Measurements from ENCODE around the gene CREB5.

Gene CREB5

GRCh38 chr7:28842769-28843295 lies 430.5 kb downstream of the CREB5 start:
- no peak for DNase-seq (ENCODE audit: low spot score)
- FAIRE-seq: no peak

GRCh38 chr7:28845106-28845505 lies 432.8 kb downstream of the CREB5 start:
- DNase-seq (ENCODE audit: low spot score) (no peak), FAIRE-seq (no peak)

- FAIRE-seq: no peak
- DNase-seq (ENCODE audit: low spot score): no peak
These were observed 434.9 kb downstream of the CREB5 start for GRCh38 chr7:28847176-28847575.

- FAIRE-seq (no peak), DNase-seq (ENCODE audit: low spot score) (no peak)
These were observed 435.4 kb downstream of the CREB5 start for GRCh38 chr7:28847681-28848080.

- FAIRE-seq: no peak
These were observed 436.6 kb downstream of the CREB5 start for GRCh38 chr7:28848906-28849305.

GRCh38 chr7:28850699-28851098 lies 438.4 kb downstream of the CREB5 start:
- no peak for FAIRE-seq
- DNase-seq (ENCODE audit: low spot score): no peak

More at GRCh38 chr7:28848906-28849305, 436.6 kb downstream of the CREB5 start:
- no peak for DNase-seq (ENCODE audit: low spot score)

GRCh38 chr7:28853150-28853549 lies 440.8 kb downstream of the CREB5 start:
- DNase-seq (ENCODE audit: low spot score): no peak

GRCh38 chr7:28853834-28854749 lies 441.8 kb downstream of the CREB5 start:
- DNase-seq (ENCODE audit: low spot score) (peak; percentile 57), FAIRE-seq (no peak)

More at GRCh38 chr7:28853150-28853549, 440.8 kb downstream of the CREB5 start:
- FAIRE-seq: no peak

GRCh38 chr7:28854750-28855074 lies 442.4 kb downstream of the CREB5 start:
- DNase-seq (ENCODE audit: low spot score) (peak; percentile 7), FAIRE-seq (no peak)

GRCh38 chr7:28855538-28856217 lies 443.4 kb downstream of the CREB5 start:
- DNase-seq (ENCODE audit: low spot score) (peak; percentile 95), FAIRE-seq (peak; percentile 95)

GRCh38 chr7:28856656-28857055 lies 444.3 kb downstream of the CREB5 start:
- DNase-seq (ENCODE audit: low spot score) (no peak), FAIRE-seq (no peak)

- peak; percentile 13 for DNase-seq (ENCODE audit: low spot score)
- no peak for FAIRE-seq
These were observed 445.9 kb downstream of the CREB5 start for GRCh38 chr7:28858206-28858605.

GRCh38 chr7:28858895-28859294 lies 446.6 kb downstream of the CREB5 start:
- FAIRE-seq (no peak), DNase-seq (ENCODE audit: low spot score) (no peak)

GRCh38 chr7:28861825-28862224 lies 449.5 kb downstream of the CREB5 start:
- DNase-seq (ENCODE audit: low spot score): no peak

GRCh38 chr7:28862595-28863272 lies 450.4 kb downstream of the CREB5 start:
- peak; percentile 20 for DNase-seq (ENCODE audit: low spot score)
- no peak for FAIRE-seq

More at GRCh38 chr7:28861825-28862224, 449.5 kb downstream of the CREB5 start:
- no peak for FAIRE-seq

- FAIRE-seq (no peak), DNase-seq (ENCODE audit: low spot score) (no peak)
These were observed 453.4 kb downstream of the CREB5 start for GRCh38 chr7:28865601-28866144.

- FAIRE-seq: no peak
- DNase-seq (ENCODE audit: low spot score): no peak
These were observed 456.4 kb downstream of the CREB5 start for GRCh38 chr7:28868712-28869111.

GRCh38 chr7:28871077-28871476 lies 458.8 kb downstream of the CREB5 start:
- FAIRE-seq: no peak
- no peak for DNase-seq (ENCODE audit: low spot score)

- no peak for DNase-seq (ENCODE audit: low spot score)
- FAIRE-seq: no peak
These were observed 459.3 kb downstream of the CREB5 start for GRCh38 chr7:28871631-28872030.

GRCh38 chr7:28872226-28872625 lies 459.9 kb downstream of the CREB5 start:
- DNase-seq (ENCODE audit: low spot score) (no peak), FAIRE-seq (no peak)

GRCh38 chr7:28873365-28873764 lies 461.0 kb downstream of the CREB5 start:
- FAIRE-seq (no peak), DNase-seq (ENCODE audit: low spot score) (no peak)
